Ovary (tissue), 9 donors: Measurements from ENCODE around the gene ZNF423. TPM values are rescaled to one million over a fixed set of nuclear protein-coding genes. Genes with fewer than 3 reads are reported as not detected.
"Not testable (repeated sequence)": the region's sequence is repeated elsewhere in the genome, so short reads cannot be mapped to it uniquely, and the experiment has no call there.

Source experiments
- DNase-seq, 5 donors: peaks; one replicate each; pipeline ENCODE4 v3.0.0-alpha.2; 2019 to 2020
- H3K27ac ChIP-seq, 2 donors: fragments of 200-600 bp; one replicate each; pipeline versions ENCODE4 v1.5.1 to v1.8.0; 2019 to 2022
- H3K27me3 ChIP-seq: fragments of 200-600 bp; one replicate; pipeline ENCODE4 v1.8.0; 2022
- H3K36me3 ChIP-seq: fragments of 200-600 bp; sonication (generic); one replicate; pipeline ENCODE4 v1.5.1; 2019
- H3K4me1 ChIP-seq: one replicate; pipeline ENCODE4 v1.8.1; 2013; ENCODE audit warnings: mild to moderate bottlenecking, moderate library complexity; ENCODE audit not compliant: insufficient read depth
- H3K4me3 ChIP-seq: fragments of 200-600 bp; sonication (generic); one replicate; pipeline ENCODE4 v1.5.1; 2017
- H3K9me3 ChIP-seq, 2 donors: fragments of 200-600 bp in 1 of 2; sonication (generic) in 1 of 2; one replicate each; pipeline versions ENCODE4 v1.5.1 to v1.8.1; 2013 to 2019; ENCODE audit warnings: mild to moderate bottlenecking in 1 of 2, moderate library complexity in 1 of 2
- CTCF ChIP-seq, 3 donors: fragments of 450-650 bp in 2 of 3; fragments of 200-600 bp in 1 of 3; IDR thresholded peaks; one replicate each; pipeline versions ENCODE4 v1.5.1 to v1.8.0; 2016 to 2022; ENCODE audit warnings: antibody characterized with exemption in 3 of 3, mild to moderate bottlenecking in 1 of 3
- EP300 ChIP-seq: sonication (generic); formaldehyde crosslinking; IDR thresholded peaks from one replicate; pipeline ENCODE4 v1.6.1; 2017; ENCODE audit warnings: antibody characterized with exemption
- POLR2A ChIP-seq: fragments of 450-650 bp; IDR thresholded peaks from one replicate; pipeline ENCODE4 v1.6.1; 2017; ENCODE audit warnings: antibody characterized with exemption, mild to moderate bottlenecking, moderate library complexity
- WGBS, 3 donors: extraction: QIAGEN DNeasy Blood & Tissue Kit in 1 of 3; methylation state at CpG; one replicate each; pipeline versions ENCODE4 v1.1.5 to v1.1.7; 2013 to 2017; 5-methylcytosine and 5-hydroxymethylcytosine counted together
- intact Hi-C, 4 donors: fragments of 100-400 bp; cut with DNase I; formaldehyde crosslinking; loops; one replicate each; pipeline versions ENCODE4 v1.11.0 to v1.15.1; 2022 to 2023
- polyA plus RNA-seq, 2 donors: library from polyadenylated mRNA; stranded (reverse); fragments of 200-250 nt in 1 of 2; fragments of 350-450 nt in 1 of 2; fragmentation: Illumina TruSeq in 1 of 2; extraction: RNeasy Lipid Tissue Mini Kit (QIAGEN cat#74804) in 1 of 2; gene quantifications; one replicate each; pipeline ENCODE4 v1.2.3, GENCODE V29; 2013 to 2014
- total RNA-seq, 7 donors: library from RNA; depleted of rRNA in 2 of 7; stranded (reverse); fragments of >200 nt in 2 of 7; fragmentation: NEBNext Ultra II Directional in 3 of 7; extraction: Animal tissue kit (Norgen Biotek cat#: 25700) in 3 of 7; gene quantifications; one replicate each; pipeline versions ENCODE4 v1.1.0 to v1.2.4, GENCODE V29; 2016 to 2023
- donor health status: DM: no; HTN: no; CAD: no; lungs with moderate emphysema.
- donor health status: DM: no; HTN: no; CAD: no.
- donor health status: Bipolar disorder and iron deficiency.
- donor health status: DM: yes; HTN: yes; CAD: no.
- donor health status: DM: no; HTN: no; CAD: no.
- donor health status: DM: yes; HTN: yes; CAD: no.

The ZNF423 gene
- total and polyA plus RNA-seq, 9 donors = 3.3 to 40.3 (median 12.4) TPM

- Histone ChIP-seq H3K27me3 (no peaks in the 10 kb centered on the region), H3K9me3 (no peaks in the 10 kb centered on the region), H3K4me3 (peak overlapping the region; percentile 8), H3K27ac (peak overlapping the region in 1 of 2 donors; percentile 12), H3K4me1 (no peaks in the 10 kb centered on the region), H3K36me3 (no peaks in the 10 kb centered on the region)
- no peak for TF ChIP-seq POLR2A
- no peak for TF ChIP-seq EP300
- no peak for TF ChIP-seq CTCF (IDR thresholded peaks at IDR 0.05)
- peak; percentile 23 to 55 (median 36) for DNase-seq
- intact Hi-C loops = loop anchor here in 1 of 4 donors (10.0 kb wide), 2 partner anchors 271 to 381 kb away; no protein-coding TSS in a partner anchor
- WGBS, 3 donors = 10 to 20% (median 11%) methylated on average over 44 to 45 of the region's 45 CpGs
Observed at GRCh38 chr16:49875806-49876715, 20.1 kb upstream of the ZNF423 start.

DNA sequence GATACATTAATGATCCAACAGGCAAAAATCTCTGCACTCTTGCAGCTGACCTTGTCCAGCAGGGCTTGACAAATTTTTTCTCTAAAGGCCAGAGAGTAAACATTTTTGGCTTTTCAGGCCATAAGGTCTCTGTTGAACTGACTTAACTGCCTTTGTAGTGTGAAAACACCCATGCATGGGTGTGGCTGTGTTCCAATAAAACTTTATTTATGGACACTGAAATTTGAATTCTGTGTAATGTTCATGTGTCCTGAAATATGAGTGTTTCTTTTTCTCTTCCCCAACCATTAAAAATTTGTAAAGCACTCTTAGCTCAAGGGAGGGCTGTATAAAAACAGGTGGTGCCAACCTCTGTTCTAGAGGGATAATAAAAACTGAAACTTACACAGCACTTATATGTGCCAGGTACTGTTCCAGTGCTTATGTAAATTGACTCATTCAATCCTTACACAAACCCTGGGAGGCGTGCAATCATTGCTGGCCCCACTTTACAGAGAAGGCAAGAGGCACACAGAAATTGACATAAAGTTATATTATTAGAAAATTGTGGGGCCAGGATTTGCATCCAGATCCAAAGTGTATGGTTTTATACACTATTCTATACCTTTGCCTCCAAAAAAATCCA is 18.8 kb upstream of the ZNF423 start:
- Histone ChIP-seq H3K27ac (no peak overlapping the region), H3K4me3 (no peak overlapping the region), H3K4me1 (no peaks in the 10 kb centered on the region), H3K36me3 (no peaks in the 10 kb centered on the region), H3K9me3 (no peaks in the 10 kb centered on the region), H3K27me3 (no peaks in the 10 kb centered on the region)
- WGBS, 3 donors = 98 to 100% (median 100%) methylated on average over 1 of the region's 1 CpG
- intact Hi-C loops = loop anchor here in 1 of 4 donors (10.0 kb wide), 2 partner anchors 270 to 380 kb away; no protein-coding TSS in a partner anchor
- TF ChIP-seq POLR2A (no peak), EP300 (no peak), CTCF (IDR thresholded peaks at IDR 0.05) (no peak)
- DNase-seq = no peak

- H3K4me3 ChIP-seq, H3K27ac ChIP-seq, H3K9me3 ChIP-seq, H3K36me3 ChIP-seq, H3K4me1 ChIP-seq, H3K27me3 ChIP-seq, DNase-seq: not testable (repeated sequence)
- intact Hi-C loops = loop anchor here in 1 of 4 donors (10.0 kb wide), 2 partner anchors 267 to 377 kb away; no protein-coding TSS in a partner anchor
- WGBS, 3 donors = 91 to 97% (median 94%) methylated on average over 5 of the region's 5 CpGs
Observed at GRCh38 chr16:49871824-49872223, 15.9 kb upstream of the ZNF423 start.

DNA sequence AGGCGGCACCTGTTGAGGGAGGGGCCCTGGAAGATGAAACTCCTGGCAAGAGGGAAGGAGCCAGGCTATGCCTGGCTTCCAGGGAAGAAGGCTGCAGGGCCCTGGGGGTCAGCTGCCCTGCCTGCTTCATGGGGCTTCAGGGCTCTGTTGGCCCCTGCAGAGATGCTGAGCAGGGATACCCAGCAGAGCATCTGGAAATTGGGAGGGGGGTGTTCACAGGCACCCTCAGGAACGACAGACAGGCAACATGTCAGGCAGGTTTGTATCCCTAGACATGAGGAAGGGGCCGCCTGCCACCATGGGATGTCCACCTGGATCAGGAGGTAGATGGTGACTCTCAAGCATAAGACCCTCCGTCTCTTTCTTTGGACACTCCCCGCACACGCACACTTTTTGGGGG is 13.8 kb upstream of the ZNF423 start:
- no peak for DNase-seq
- H3K4me3 ChIP-seq = no peak overlapping the region
- no peaks in the 10 kb centered on the region for H3K9me3 ChIP-seq
- H3K27me3 ChIP-seq = no peaks in the 10 kb centered on the region
- H3K4me1 ChIP-seq = peaks cover 6% of the 10 kb centered on the region
- TF ChIP-seq EP300 = no peak
- TF ChIP-seq POLR2A = no peak
- TF ChIP-seq CTCF (IDR thresholded peaks at IDR 0.05) = no peak
- no peak overlapping the region for H3K27ac ChIP-seq
- no peaks in the 10 kb centered on the region for H3K36me3 ChIP-seq
- intact Hi-C loops = loop anchor here in 1 of 4 donors (10.0 kb wide), 2 partner anchors 265 to 375 kb away; no protein-coding TSS in a partner anchor
- 86 to 91% (median 87%) methylated on average over 6 of the region's 6 CpGs for WGBS, 3 donors
